ENCODE measurements around the gene MINDY4. TPM values are rescaled to one million over a fixed set of nuclear protein-coding genes. Genes with fewer than 3 reads are reported as not detected.

The MINDY4 gene
- total and polyA plus RNA-seq, 2 of the 13 experiments (the other 11 are each of a cell fraction or from before 2014, with no cell fraction given): not detected

DNA sequence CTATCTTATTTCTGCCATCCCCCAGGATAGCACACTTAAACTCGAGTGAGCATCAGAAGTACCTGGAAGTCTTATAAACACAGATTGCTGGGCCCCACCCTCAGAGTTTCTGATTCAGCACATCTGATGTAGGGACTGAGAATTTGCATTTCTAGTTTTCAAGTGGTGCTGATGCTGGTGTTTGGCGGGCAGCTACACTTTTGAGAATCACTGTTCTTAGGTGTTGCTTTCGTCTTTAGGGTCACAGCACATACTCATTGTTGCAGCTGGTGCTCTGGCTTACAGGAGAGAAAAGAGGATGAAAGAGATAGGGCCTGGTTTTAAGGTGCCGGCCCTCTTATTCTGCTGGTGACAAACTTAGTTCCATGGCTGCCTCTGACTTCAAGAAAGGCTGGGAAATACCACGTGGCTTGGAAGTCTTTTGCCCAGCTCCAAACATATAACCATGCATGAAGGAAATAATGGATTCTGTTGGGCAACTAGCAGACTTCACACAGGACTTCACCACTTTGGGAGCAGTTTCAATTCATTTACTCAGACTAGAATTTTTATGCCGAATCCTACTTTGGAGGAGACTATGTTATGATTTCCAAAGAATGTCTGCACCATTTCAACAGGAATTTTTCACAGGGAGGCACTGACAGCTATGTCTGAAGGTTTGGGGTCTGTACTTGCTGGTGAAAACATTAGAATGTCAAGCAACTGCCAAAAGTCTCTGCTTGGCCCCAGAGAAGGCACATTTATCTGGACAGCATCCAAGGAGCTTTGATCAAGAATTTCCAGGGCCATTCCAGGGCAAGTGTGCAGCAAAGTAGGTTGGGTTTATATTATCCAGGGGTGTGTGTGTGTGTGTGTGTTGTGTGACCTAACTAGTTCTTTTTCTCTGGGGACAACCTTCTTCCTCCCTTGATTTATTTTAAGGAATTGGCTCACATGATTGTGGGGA lies 6.9 kb upstream of the MINDY4 start:
- ChIA-PET CTCF (ENCODE audit: low intra/inter-chr PET ratio, low total read pairs) (no interaction called here), POLR2A (no interaction called here)
- DNase-seq (ENCODE audit: low spot score): no peak
- intact Hi-C loops (cut with micrococcal nuclease; ENCODE audit: unreplicated experiment) (no loop called here), in situ Hi-C loops (cut with HindIII; ENCODE audit: extremely low pct_ligation_motif_present, low pct_unique_long_range_greater_than_20kb) (no loop called here)
- Histone ChIP-seq H2AFZ (ENCODE audit: low read length) (no peak overlapping the region), H3K79me2 (ENCODE audit: insufficient read depth, low read length) (no peaks in the 10 kb centered on the region), H3K36me3 (replicated peaks in 1 of 2; ENCODE audit: control insufficient read depth in 1 of 2, insufficient read depth in 2 of 2, low read length in 2 of 2) (no peaks in the 10 kb centered on the region), H4K20me1 (ENCODE audit: insufficient read depth, low read length) (no peaks in the 10 kb centered on the region), H3K4me1 (ENCODE audit: insufficient read depth, low read length) (no peaks in the 10 kb centered on the region), H3K9ac (ENCODE audit: insufficient read depth, low read depth, low read length) (no peak overlapping the region), H3K4me3 (replicated peaks in 1 of 3; ENCODE audit: insufficient read depth in 1 of 3, low read depth in 2 of 3, low read length in 3 of 3) (no peak overlapping the region), H3K9me3 (ENCODE audit: low read length) (no peaks in the 10 kb centered on the region), H3K4me2 (ENCODE audit: low read depth, low read length) (no peak overlapping the region), H3K27me3 (ENCODE audit: control insufficient read depth in 1 of 2, insufficient read depth in 2 of 2, low read length in 2 of 2) (peaks cover 0 to 3% of the 10 kb centered on the region in 2 experiments; a peak in 1 of 5 replicates), H3K27ac (ENCODE audit: extremely low read length, insufficient read depth, low read length) (no peak overlapping the region)
- no TSS peak for BruUV-seq (replicated peaks)
- 11% methylated on average over 6 of the region's 6 CpGs for WGBS (ENCODE audit: low lambda C conversion rate)
- no peak for FAIRE-seq
- no peak for ATAC-seq
- TF ChIP-seq ZNF619 (CRISPR knock-in tag; IDR thresholded peaks at IDR 0.05) (no peak), ZNF652 (CRISPR knock-in tag; IDR thresholded peaks at IDR 0.05; ENCODE audit: borderline replicate concordance, low read depth) (no peak), YY1 (IDR thresholded peaks at IDR 0.05; ENCODE audit: insufficient read depth, insufficient replicate concordance, low read depth, low read length) (no peak), SKI (IDR thresholded peaks at IDR 0.05; ENCODE audit: partially characterized antibody) (no peak), ZHX1 (CRISPR knock-in tag; IDR thresholded peaks at IDR 0.05; ENCODE audit: low read depth) (no peak), ZNF17 (CRISPR knock-in tag; IDR thresholded peaks at IDR 0.05) (no peak), NR3C1 (CRISPR knock-in tag; IDR thresholded peaks at IDR 0.05) (no peak), ZNF121 (CRISPR knock-in tag; IDR thresholded peaks at IDR 0.05) (no peak)
- TF ChIP-seq, protein P1, sequence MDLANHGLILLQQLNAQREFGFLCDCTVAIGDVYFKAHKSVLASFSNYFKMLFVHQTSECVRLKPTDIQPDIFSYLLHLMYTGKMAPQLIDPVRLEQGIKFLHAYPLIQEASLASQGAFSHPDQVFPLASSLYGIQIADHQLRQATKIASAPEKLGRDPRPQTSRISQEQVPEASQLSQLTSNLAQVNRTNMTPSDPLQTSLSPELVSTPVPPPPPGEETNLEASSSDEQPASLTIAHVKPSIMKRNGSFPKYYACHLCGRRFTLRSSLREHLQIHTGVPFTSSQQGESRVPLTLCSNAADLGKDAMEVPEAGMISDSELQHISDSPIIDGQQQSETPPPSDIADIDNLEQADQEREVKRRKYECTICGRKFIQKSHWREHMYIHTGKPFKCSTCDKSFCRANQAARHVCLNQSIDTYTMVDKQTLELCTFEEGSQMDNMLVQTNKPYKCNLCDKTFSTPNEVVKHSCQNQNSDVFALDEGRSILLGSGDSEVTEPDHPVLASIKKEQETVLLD (CRISPR knock-in tag; IDR thresholded peaks at IDR 0.05; ENCODE audit: low read depth): no peak

Measured in HepG2 (cell line).